Measurements from ENCODE around the gene MAP3K1.
A peak's percentile ranks its signal among the peaks of the same experiment; 100 is the strongest.

MAP3K1 gene

DNA sequence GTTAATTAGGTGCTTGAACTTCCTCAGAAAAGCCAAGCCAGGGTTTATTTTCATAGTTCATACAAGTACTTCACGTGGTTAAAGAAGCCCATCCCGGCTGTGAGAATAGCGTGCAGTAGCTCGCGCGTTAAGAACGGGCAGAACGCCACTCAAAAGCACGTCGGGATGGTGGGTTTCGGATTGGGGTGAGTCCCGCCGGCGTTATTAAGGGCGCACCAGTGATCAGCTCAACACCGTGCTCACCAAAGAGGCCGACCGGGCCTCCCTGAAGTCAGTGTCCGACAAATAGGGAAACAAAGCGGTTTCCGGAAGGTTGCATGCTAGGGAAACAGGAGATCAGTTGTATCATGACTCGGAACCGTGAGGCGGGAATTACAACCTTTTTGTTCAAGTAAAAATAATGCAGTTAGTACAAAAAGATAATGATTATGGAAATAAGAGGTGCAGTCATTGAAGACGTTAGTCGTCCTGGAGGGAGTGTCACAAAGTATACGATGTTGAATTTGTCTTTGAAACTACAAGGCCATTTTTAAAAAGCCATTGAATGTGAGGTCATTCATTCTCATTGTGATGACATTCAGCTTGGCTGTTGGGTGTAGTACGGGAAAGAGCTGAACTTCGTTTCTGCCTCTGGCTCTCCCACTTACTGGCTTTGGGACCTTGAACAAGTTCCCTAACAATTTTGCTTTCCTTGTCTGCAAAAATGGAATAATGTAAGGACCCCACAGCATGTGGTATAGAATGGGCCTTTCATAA lies 95.0 kb downstream of the MAP3K1 start:
- DNase-seq = peak; percentile 64

DNA sequence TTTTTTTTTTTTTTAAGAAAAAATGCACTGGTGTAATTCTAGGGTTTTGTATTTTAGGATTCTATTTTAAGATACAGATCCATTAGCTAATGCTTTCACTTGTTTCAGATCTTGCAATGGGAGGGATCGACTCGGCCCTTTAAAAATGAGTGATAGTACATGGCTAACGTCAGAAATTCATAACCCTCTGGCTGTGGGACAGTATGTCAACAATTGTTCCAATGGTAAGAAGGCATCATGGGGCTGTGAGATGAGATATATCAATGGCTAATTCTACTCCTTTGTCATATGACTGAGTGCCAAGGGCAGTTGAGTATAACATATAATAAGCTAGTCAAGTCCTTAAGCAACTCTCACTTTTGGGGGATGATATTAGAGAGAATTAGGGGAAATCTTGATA lies 98.4 kb downstream of the MAP3K1 start:
- no peak for DNase-seq

DNA sequence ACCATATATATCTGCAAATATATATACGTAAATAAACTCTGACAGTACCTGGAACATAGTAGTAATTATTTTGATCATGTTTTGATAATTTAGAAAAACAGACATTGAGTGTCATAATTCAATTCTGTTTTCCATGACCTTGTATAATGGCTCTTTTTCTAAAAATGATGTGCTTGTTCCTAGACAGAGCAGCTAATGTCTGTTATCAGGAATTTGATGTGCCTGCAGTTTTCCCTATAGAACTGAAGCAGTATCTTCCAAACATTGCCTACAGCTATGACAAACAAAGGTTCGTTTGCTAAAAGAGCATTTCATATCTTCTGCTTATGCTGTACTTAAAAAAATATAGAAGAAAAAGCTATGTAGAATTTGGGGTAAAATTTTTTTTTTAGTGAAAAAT lies 99.3 kb downstream of the MAP3K1 start:
- no peak for DNase-seq

DNA sequence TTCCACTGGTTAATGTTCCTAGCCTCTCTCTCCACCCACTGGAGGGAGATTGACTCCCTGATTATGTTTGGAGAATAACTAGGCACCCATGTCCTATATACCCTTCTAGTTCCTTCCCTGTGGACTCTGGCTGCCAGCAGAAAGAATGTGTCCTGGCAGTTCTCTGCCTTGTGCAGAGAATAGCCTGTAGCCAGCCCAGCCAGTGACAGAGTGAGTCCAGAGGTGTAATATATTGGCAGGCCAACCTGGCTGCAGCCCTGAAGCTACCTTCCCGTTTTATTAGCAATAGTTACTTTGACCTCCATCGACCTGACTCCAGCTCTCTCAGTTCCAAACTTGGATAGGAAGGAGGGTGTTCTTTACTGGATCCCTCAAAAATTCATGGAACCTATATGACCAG lies 102.2 kb downstream of the MAP3K1 start:
- DNase-seq = no peak

DNA sequence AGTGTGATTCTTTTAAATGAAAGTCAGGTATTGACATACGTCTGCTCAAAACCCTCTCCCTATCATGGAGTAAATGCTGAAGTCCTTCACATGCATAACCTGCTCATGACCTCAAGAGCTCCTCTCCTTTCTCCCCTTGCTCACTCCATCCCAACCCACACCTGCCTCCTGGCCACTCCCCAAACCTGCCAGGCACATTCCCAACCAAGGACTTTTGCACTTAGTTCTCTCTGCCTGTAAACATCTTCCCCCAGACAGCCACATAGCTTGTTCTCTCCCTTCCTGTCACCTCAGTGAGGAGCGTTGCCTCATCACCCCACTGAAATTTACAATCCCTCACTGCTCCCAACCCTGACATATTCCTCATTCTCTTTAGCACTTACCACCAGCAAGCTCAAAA lies 102.7 kb downstream of the MAP3K1 start:
- DNase-seq = no peak

DNA sequence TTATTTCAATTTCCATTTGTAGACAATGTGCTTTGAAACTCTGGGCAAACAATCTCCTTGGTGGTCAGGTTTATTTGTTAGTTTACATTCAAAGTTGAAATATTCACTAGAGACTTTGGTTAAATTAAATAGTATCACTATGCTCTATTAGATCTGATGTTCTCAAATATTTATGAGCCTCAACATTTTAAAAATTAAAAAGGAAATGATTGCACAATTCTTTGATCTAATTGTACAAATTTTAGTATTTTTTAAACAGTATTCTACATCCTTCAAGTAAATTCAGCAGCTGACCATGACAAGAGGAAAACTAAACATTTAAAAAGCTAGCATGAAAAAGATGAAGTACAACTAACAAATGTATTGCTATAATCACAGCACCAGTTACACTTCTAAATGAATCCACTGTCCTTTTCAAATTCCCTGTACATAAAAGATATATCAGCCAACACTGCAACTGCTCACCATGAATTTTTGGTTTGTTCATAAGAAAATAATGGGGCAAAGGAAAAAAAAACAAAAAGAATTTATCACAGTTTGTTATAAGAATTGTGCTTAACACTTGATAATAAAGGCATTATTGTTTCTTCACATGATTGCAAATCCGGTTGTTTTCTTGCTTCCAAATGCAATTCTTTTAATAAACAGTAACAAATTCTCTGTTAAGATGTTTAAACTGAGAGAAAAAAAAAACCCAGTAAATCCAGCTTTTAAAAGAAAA lies 104.8 kb downstream of the MAP3K1 start:
- no peak for DNase-seq

DNA sequence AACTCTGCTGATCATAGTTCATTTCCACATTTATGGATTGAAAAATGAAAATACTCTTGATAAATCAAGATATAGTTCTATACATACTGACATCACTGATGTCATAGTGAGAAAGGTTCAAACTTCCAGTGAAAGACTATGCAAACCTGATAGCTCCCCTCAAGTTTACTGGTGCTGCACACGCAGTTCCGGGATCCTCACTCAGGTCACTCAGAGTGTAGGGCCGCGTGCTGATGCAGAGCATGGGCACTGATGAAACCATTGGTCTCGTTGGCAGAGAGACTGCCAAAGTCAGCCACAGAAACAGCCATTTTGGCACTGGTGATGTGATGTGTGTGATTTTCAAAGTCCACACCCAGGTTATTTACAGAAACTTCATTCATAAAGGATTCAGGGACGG lies 107.6 kb downstream of the MAP3K1 start:
- DNase-seq = no peak

DNA sequence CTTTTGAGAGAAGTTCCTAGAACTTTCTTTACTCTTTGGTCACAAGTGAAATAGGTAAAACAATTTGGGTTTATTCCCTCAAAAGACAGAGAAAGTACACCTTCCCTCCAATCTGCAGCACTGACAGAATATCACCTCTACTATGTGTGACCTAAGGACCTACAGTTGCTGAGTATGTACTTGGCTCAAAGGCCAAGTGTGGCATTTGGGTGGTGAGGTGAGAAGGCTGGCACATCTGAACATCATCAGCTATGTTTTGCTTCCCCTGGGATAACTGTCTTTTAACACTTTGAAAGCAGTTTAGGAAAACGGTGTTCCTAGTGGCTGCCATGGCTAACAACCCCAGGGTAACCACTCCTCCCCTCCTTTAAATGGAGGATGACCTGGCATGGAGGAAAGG lies 119.0 kb downstream of the MAP3K1 start:
- DNase-seq = no peak

DNA sequence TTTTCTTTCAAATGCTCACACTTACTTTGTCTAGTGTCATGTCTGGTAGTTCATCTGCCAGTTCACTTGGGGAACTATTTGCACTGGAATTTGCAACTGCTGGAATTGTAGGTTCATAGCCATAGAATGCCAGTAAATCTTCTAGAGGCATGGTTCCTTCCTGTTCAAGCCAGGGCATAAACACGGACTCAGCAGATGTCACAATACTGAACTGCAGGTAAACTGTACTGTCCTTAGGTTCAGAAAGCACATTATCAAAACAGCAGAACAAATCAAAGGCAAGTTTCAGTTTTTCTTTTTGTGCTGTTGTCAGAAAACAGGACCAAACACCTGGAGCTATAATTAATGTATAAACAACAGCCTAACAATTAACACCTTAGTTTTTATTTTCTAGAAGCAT lies 123.5 kb downstream of the MAP3K1 start:
- no peak for DNase-seq

DNA sequence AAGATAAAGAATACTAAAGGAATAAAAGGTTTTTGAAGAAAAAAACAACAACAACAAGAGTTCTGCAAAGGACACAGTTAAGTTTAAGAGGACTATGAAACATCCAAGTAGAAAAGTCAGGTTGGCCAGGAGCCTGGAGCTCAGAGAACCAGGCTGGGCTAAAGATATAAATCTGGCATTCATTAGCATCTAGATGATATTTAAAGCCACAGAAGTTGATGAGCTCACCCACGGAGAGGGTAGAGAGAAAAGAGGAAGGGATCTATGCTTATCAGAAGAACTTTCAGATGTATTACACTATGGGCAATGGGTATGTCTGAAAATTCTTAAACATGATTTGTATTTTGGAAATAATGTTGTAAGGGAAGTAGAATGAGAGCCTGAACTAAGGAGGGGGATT lies 126.6 kb downstream of the MAP3K1 start:
- DNase-seq = no peak

Data from NCI-H1436 (cell line).